HuH-7 (cell line): ENCODE data around the gene SAMD9.
"Not testable (repeated sequence)": the region's sequence is repeated elsewhere in the genome, so short reads cannot be mapped to it uniquely, and the experiment has no call there.

Experiments
- DNase-seq: peaks from one replicate; pipeline ENCODE4 v3.0.0; 2011; ENCODE audit warnings: low spot score

SAMD9 gene

GRCh38 chr7:93120592-93121549 is 3.1 kb upstream of the SAMD9 start:
- DNase-seq, result no peak

- DNase-seq, result no peak
Observed at GRCh38 chr7:93119191-93119905, 1.6 kb upstream of the SAMD9 start.

GRCh38 chr7:93117327-93117726 is 452 bp downstream of the SAMD9 start:
- no peak for DNase-seq

GRCh38 chr7:93115796-93116195 is 2.0 kb downstream of the SAMD9 start:
- no peak for DNase-seq

- DNase-seq, result no peak
Observed at GRCh38 chr7:93108003-93108402, 9.8 kb downstream of the SAMD9 start.

GRCh38 chr7:93097388-93097787 is 20.4 kb downstream of the SAMD9 start:
- no peak for DNase-seq

- no peak for DNase-seq
Observed at GRCh38 chr7:93092757-93093370, 24.9 kb downstream of the SAMD9 start.

GRCh38 chr7:93073357-93073756 is 44.4 kb downstream of the SAMD9 start:
- DNase-seq, result not testable (repeated sequence)

GRCh38 chr7:93062599-93062998 is 55.2 kb downstream of the SAMD9 start:
- no peak for DNase-seq

GRCh38 chr7:93060865-93061264 is 56.9 kb downstream of the SAMD9 start:
- no peak for DNase-seq

GRCh38 chr7:93060025-93060424 is 57.8 kb downstream of the SAMD9 start:
- no peak for DNase-seq

- not testable (repeated sequence) for DNase-seq
Observed at GRCh38 chr7:93056621-93057020, 61.2 kb downstream of the SAMD9 start.

- peak; percentile 39 for DNase-seq
Observed at GRCh38 chr7:93055543-93056107, 62.2 kb downstream of the SAMD9 start.

GRCh38 chr7:93054975-93055374 is 62.8 kb downstream of the SAMD9 start:
- DNase-seq, result no peak

- no peak for DNase-seq
Observed at GRCh38 chr7:93053949-93054943, 63.5 kb downstream of the SAMD9 start.

GRCh38 chr7:93053209-93053948 is 64.4 kb downstream of the SAMD9 start:
- DNase-seq, result no peak

- DNase-seq, result no peak
Observed at GRCh38 chr7:93051660-93052059, 66.1 kb downstream of the SAMD9 start.
